Measurements from ENCODE around the gene GHRH. TPM values are rescaled to one million over a fixed set of nuclear protein-coding genes. Genes with fewer than 3 reads are reported as not detected.

GHRH gene
- total RNA-seq, 2 donors from 2014 or later, result not detected

DNA sequence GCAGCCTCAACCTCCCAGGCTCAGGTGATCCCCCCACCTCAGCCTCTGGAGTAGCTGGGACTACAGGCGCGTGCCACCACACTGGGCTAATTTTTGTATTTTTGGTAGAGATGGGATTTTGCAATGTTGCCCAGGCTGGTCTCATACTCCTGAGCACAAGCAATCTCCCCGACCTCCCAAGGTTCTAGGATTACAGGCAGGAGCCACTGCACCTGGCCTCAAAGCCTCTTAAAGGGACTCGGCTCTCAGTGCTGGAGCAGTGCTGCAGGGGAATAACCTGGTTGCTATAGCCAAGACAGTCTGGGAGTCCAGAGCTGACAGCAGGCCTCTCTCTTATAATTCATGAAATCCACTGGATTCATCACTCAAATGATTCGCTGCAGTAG lies 17.0 kb downstream of the GHRH start:
- Mint-ChIP-seq H3K4me1 (ENCODE audit: low read depth in 2 of 2) (no peaks in the 10 kb centered on the region), H3K27me3 (no peaks in the 10 kb centered on the region), H3K9me3 (no peaks in the 10 kb centered on the region), H3K4me3 (no peak overlapping the region), H3K36me3 (peaks cover 11% of the 10 kb centered on the region), H3K27ac (no peak overlapping the region)
- peak in 1 of 2 donors; percentile 48 for ATAC-seq
- no peak for DNase-seq (ENCODE audit: low spot score)

DNA sequence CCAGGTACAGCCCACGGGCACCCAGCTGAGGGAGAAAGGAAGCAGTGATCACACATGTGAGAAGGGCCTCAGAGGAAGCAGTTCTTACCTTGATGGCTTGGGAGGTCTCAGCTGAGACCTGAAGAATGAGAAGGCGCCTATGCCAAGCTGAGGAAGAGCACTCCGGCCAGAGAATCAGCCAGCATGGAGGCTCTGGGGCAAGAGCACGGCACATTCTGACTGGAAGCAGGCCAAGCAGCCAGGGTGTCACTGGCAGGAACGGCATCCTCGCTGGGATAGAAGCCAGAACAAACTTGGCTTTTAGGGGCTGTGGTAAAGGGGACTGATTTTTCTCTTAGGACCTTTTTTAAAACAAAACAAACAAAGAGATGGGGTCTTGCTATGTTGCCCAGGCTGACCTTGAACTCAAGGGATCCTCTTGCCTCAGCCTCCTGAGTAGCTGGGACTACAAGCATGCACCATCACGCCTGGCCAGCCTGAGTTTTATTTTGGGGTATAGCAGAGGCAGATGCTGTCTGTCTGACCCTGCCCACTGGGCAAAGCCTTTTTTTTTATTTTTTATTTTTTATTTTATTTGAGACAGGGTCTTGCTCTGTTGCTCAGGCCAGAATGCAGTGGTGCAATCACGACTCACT lies 17.6 kb downstream of the GHRH start:
- Mint-ChIP-seq H3K4me3 (no peak overlapping the region), H3K4me1 (ENCODE audit: low read depth in 2 of 2) (no peaks in the 10 kb centered on the region), H3K36me3 (peaks cover 11% of the 10 kb centered on the region), H3K27ac (no peak overlapping the region), H3K9me3 (no peaks in the 10 kb centered on the region), H3K27me3 (no peaks in the 10 kb centered on the region)
- ATAC-seq (no peak), DNase-seq (ENCODE audit: low spot score) (no peak)

DNA sequence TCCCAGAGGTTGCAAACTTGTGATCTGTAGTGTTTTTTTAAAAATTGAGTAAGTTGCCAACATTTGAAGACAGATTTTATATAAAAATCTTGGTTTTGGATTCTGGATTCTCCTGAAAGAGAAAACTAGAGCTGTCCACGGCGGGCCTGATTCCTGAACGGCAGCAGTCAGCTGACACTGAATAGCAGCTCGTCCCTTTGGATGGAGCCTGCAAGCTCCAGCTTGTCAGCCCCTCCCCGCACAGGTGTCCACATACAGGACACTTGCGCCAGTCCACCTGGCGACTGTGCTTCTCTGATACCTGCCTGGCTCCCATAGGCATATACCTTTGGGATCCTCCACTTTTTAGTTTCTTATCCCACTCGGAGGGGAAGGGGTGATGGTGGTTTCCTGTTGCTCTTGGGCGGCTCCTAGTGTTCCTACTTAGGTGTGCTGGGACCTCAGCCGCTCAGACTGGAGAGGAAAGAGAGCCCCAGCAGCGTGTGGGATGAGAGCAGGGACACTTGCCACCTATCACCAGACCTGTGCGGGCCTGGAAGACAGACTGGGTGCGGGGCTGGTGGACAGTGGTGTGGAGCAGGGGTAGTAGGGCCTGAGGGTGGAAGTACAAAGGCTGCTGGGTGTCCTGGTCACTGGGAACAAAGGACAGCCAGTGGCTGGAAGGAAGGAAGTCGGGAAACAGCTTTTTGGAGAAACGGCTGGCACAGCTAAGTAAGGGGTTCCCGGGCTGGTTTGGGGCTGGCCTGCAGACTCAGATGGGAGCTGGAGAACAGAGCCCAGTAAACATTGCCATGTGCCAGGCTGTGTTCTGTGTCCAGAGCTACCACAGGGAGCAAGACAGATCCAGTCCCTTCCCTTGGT lies 18.3 kb downstream of the GHRH start:
- ATAC-seq (no peak), DNase-seq (ENCODE audit: low spot score) (no peak)
- H3K4me3 Mint-ChIP-seq, result no peak overlapping the region
- no peaks in the 10 kb centered on the region for H3K9me3 Mint-ChIP-seq
- H3K4me1 Mint-ChIP-seq (ENCODE audit: low read depth in 2 of 2), result no peaks in the 10 kb centered on the region
- H3K27me3 Mint-ChIP-seq, result no peaks in the 10 kb centered on the region
- peaks cover 17% of the 10 kb centered on the region for H3K36me3 Mint-ChIP-seq
- no peak overlapping the region for H3K27ac Mint-ChIP-seq

DNA sequence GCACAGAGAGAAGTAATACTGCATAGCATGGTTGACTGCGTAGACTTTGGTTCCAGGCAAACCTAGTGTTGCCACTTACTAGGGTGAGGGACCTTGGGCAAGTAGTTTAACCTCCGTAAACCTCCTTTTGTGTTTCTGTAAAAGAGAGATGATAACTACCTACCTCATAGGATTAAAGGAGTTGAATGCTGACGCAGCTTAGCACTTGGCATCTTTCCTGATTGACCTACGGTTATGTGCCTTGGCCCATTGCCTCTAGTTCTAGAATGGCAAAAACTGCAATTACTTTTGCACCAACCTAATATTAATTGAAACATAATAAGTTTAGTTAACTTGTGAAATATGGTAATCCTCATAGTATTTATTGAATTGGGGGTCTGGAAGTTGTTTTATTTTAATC lies 19.1 kb downstream of the GHRH start:
- Mint-ChIP-seq H3K9me3 (no peaks in the 10 kb centered on the region), H3K4me3 (no peak overlapping the region), H3K36me3 (peaks cover 17% of the 10 kb centered on the region), H3K27me3 (no peaks in the 10 kb centered on the region), H3K27ac (no peak overlapping the region), H3K4me1 (ENCODE audit: low read depth in 2 of 2) (no peaks in the 10 kb centered on the region)
- DNase-seq (ENCODE audit: low spot score) (no peak), ATAC-seq (no peak)

DNA sequence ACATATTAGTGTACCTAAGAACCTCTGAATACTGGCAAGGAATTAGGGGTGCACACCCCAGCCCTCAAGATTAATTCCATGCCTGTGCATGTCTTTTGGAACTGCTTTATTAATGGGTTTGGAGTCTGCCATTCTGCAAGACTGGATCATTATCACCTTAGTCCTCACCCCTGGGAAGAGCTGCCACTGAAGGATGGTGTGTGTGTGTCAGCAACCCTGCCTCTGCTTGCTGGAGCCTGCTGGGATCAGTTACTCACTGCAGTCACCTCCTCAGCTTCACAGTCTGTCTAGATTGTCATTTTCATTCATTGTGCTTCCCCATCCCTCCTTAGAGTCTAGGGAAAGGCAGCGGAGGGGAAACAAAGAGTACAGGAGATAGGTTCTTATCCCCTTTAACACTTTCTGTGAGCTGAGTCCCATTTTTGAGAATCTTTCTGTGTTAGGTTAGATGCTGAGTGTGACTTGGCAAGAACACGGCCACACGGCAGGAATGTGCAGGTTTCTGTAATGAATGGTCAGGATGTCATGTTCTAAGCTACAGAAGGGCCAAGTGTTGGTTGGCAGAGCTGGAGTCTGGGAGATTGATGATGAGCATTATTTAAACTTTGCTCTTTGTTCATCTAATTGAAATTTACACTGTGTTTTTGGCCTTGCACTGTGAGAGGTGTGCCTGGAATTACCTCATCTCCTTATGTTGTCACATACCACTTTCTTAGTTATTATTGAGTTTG lies 21.1 kb downstream of the GHRH start:
- H3K36me3 Mint-ChIP-seq, result peaks cover 24% of the 10 kb centered on the region
- H3K4me3 Mint-ChIP-seq, result no peak overlapping the region
- no peak overlapping the region for H3K27ac Mint-ChIP-seq
- H3K27me3 Mint-ChIP-seq, result no peaks in the 10 kb centered on the region
- H3K4me1 Mint-ChIP-seq (ENCODE audit: low read depth in 2 of 2), result no peaks in the 10 kb centered on the region
- ATAC-seq (no peak), DNase-seq (ENCODE audit: low spot score) (no peak)
- no peaks in the 10 kb centered on the region for H3K9me3 Mint-ChIP-seq

DNA sequence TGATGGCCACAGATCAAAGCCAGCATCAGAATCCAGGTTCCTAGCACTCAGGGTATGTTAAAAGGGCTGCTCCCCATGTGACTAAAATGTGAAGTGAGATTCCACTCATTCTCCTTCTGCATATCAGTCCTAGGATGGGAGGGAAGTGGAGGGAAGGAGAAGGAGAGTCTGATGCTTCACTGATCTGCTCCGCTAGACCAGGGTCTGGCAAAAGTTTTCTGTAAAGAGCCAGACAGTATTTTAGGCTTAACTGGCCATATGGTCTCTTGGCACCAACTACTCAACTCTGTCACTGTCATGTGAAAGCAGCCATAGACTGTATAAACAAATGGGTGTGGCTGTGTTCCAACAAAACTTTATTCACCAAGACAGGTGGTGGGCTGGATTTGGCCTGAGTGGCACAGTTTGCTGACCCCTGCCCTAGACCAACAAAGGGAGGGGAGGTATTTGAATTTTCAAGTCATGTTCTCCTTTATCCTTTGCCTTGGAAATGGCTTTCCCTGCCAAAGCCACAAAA lies 22.6 kb downstream of the GHRH start:
- peaks cover 31% of the 10 kb centered on the region for H3K36me3 Mint-ChIP-seq
- no peaks in the 10 kb centered on the region for H3K9me3 Mint-ChIP-seq
- H3K4me1 Mint-ChIP-seq (ENCODE audit: low read depth in 2 of 2), result no peaks in the 10 kb centered on the region
- no peaks in the 10 kb centered on the region for H3K27me3 Mint-ChIP-seq
- H3K27ac Mint-ChIP-seq, result peak overlapping the region in 1 of 2 donors; percentile 47
- ATAC-seq, result no peak
- DNase-seq (ENCODE audit: low spot score), result no peak
- H3K4me3 Mint-ChIP-seq, result no peak overlapping the region

DNA sequence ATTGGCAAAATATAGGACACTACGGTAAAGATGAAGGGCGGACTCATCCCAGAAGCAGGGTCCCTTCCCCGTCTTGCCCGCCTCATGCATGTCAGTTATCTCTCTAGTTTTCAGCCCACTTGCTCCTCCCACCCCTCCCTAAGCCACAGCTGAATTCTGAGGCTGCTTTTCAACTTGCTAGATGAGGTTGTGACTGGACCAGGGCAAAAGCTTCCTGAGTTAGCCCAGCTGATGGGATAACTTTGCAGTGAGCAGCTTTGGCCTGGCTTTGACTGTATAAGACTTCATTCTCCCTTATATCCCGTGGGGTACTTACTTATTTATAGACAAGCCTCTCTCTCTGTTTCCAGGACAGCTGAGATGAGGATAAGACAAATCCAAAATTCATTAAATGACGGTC lies 23.2 kb downstream of the GHRH start:
- ATAC-seq (no peak), DNase-seq (ENCODE audit: low spot score) (no peak)
- peaks cover 32% of the 10 kb centered on the region for H3K36me3 Mint-ChIP-seq
- H3K27me3 Mint-ChIP-seq, result no peaks in the 10 kb centered on the region
- no peaks in the 10 kb centered on the region for H3K4me1 Mint-ChIP-seq (ENCODE audit: low read depth in 2 of 2)
- no peak overlapping the region for H3K4me3 Mint-ChIP-seq
- no peaks in the 10 kb centered on the region for H3K9me3 Mint-ChIP-seq
- peak overlapping the region in 1 of 2 donors; percentile 47 for H3K27ac Mint-ChIP-seq

DNA sequence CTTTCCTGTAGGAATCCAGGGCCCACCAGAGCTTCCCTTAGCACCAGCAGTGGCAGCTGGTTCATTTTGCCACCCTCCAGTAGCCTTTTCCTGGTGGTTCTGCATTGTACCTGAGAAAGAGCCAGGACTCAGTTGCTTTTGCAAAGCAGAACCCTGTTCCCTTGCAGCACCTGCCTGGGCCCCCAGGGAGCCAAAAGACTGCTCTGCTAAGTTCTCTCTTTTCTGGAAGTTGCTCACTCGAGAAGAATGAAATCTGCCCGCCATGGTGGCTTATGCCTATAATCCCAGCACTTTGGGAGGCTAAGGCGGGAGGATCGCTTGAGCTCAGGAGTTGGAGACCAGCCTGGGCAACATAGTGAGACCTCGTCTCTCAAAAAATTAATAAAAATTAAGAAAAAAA lies 24.0 kb downstream of the GHRH start:
- no peak overlapping the region for H3K4me3 Mint-ChIP-seq
- no peaks in the 10 kb centered on the region for H3K27me3 Mint-ChIP-seq
- DNase-seq (ENCODE audit: low spot score) (no peak), ATAC-seq (no peak)
- H3K4me1 Mint-ChIP-seq (ENCODE audit: low read depth in 2 of 2), result no peaks in the 10 kb centered on the region
- no peak overlapping the region for H3K27ac Mint-ChIP-seq
- H3K9me3 Mint-ChIP-seq, result no peaks in the 10 kb centered on the region
- peaks cover 34% of the 10 kb centered on the region for H3K36me3 Mint-ChIP-seq

DNA sequence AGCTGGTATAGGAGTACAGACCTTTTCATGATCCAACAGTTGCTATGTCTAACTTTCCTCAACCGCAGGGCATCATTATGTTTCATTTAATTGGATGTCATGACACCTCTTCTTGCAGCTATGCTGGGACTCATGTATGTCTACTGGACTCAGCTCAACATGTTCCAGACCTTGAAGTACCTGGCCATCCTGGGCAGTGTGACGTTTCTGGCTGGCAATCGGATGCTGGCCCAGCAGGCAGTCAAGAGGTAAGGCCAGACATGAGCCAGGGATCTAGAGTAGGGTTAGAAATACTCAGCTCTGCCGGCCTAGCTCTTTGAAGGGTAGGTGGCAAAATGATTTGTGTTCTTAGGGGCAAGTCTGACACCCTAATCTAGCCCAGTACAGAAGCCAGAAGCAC lies 25.2 kb downstream of the GHRH start:
- no peaks in the 10 kb centered on the region for H3K27me3 Mint-ChIP-seq
- DNase-seq (ENCODE audit: low spot score) (no peak), ATAC-seq (no peak)
- no peaks in the 10 kb centered on the region for H3K4me1 Mint-ChIP-seq (ENCODE audit: low read depth in 2 of 2)
- peaks cover 40% of the 10 kb centered on the region for H3K36me3 Mint-ChIP-seq
- H3K27ac Mint-ChIP-seq, result no peak overlapping the region
- no peak overlapping the region for H3K4me3 Mint-ChIP-seq
- no peaks in the 10 kb centered on the region for H3K9me3 Mint-ChIP-seq

DNA sequence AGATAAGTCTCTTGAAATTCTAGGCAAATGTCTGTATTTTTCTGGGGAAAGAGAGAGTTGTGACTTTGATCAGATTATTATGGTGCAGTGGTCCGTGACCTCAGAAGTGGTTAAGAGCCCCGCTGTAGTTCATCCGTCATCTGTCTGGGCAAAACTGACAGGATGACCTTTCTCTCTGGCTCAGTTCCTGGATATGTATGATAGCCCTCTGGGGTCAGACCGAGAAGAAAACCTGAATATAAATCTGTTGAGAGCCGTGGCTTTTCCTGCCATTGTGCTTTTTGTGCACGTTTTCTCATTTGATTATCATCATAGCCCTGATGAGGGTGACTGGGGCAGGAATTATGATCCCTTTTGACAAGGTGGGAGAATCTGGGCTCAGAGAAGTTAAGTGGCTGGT lies 26.5 kb downstream of the GHRH start:
- Mint-ChIP-seq H3K4me1 (ENCODE audit: low read depth in 2 of 2) (no peaks in the 10 kb centered on the region), H3K4me3 (no peak overlapping the region), H3K36me3 (peaks cover 40% of the 10 kb centered on the region)

DNA sequence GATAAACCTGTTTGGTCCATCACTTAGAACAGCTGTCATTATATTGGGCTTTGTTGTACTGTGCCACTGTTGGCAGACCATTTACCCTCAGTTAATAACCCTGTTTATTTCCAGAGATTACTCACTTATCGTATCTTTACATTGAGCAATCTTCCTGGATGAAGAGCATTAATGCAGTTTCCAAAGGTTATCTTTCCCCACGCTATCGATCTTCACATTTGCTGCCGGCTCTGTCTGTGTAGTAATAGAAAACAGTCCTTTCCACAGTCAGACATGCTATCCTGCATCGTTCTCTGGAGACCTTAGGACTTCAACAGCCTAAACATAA lies 27.4 kb downstream of the GHRH start:
- no peak overlapping the region for H3K27ac Mint-ChIP-seq
- no peak overlapping the region for H3K4me3 Mint-ChIP-seq
- no peaks in the 10 kb centered on the region for H3K4me1 Mint-ChIP-seq (ENCODE audit: low read depth in 2 of 2)
- ATAC-seq (no peak), DNase-seq (ENCODE audit: low spot score) (no peak)
- no peaks in the 10 kb centered on the region for H3K9me3 Mint-ChIP-seq
- peaks cover 46% of the 10 kb centered on the region for H3K36me3 Mint-ChIP-seq
- no peaks in the 10 kb centered on the region for H3K27me3 Mint-ChIP-seq

More for the DNA sequence above, 26.5 kb downstream of the GHRH start:
- DNase-seq (ENCODE audit: low spot score) (no peak), ATAC-seq (no peak)
- no peaks in the 10 kb centered on the region for H3K27me3 Mint-ChIP-seq
- H3K27ac Mint-ChIP-seq, result no peak overlapping the region
- no peaks in the 10 kb centered on the region for H3K9me3 Mint-ChIP-seq

DNA sequence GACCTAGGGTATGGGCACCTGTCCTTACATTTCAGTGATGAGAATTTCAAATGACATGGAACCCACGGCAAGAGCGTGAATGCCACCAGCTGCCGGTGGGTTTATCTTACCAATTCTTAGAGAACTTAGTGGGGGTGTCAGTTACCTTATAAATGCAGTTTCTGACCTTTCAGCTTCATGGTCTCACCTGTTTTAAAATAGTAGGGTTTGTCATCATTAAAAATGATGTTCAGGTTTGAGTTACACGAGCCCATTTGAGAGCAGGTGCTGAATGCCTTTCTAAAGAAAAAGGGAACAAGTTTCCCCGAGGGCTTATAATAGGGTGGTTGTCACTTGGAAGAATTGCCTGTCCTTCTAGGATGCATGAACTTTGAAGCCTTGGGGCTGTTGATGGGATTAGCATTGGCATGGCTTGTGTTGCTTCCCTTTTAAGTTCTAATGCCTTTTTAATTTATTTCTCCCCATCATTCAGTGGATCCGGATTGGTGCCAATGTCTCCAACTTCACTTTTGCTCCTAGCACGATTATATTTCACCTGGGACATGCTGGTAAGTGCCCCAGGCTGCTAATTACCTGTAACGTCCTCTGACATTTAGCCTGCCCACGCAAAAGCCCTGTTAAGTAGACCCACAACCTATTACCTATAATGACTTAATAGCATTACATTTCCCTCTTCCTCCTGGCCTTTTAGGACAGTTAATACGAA lies 27.9 kb downstream of the GHRH start:
- Mint-ChIP-seq H3K9me3 (no peaks in the 10 kb centered on the region), H3K27me3 (no peaks in the 10 kb centered on the region), H3K36me3 (peaks cover 49% of the 10 kb centered on the region), H3K4me3 (no peak overlapping the region), H3K4me1 (ENCODE audit: low read depth in 2 of 2) (no peaks in the 10 kb centered on the region), H3K27ac (no peak overlapping the region)
- ATAC-seq, result no peak
- no peak for DNase-seq (ENCODE audit: low spot score)

DNA sequence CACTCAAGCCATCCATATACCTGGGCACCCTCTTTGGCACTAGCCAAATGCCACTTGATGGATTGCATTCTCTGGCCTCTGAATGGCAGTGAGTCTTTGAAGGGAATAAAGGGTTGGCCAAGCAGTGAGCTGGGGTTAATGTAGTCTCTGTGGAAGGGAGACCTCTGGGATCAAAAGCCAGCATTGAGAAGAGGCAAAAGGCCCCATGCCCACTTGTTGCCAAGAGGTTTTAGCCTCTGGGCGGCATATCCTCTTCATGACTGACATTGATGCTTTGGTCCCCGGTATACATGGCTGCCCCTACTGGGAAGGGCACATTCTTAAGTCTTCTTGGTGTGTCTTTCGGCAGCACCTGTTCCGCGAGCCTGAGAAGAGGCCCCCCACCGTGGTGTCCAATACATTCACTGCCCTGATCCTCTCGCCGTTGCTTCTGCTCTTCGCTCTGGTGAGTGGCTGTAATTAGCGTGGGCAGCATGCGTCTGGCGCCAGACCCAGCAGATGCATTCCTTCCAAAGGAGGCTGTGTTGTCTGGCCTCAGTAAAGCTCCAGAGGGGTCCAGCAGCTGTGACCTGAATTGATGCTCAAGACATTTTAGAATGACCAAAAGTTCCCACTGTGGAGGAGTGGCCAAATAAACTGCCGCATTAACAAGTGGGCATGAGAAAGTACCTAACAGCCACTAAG lies 29.5 kb downstream of the GHRH start:
- H3K36me3 Mint-ChIP-seq, result peaks cover 57% of the 10 kb centered on the region
- DNase-seq (ENCODE audit: low spot score), result no peak
- H3K9me3 Mint-ChIP-seq, result no peaks in the 10 kb centered on the region
- no peak overlapping the region for H3K4me3 Mint-ChIP-seq
- H3K27ac Mint-ChIP-seq, result peak overlapping the region in 1 of 2 donors; percentile 61
- no peak for ATAC-seq
- H3K27me3 Mint-ChIP-seq, result no peaks in the 10 kb centered on the region
- no peaks in the 10 kb centered on the region for H3K4me1 Mint-ChIP-seq (ENCODE audit: low read depth in 2 of 2)

All from natural killer cell treated with Interleukin-12 subunit alpha and Interleukin-12 subunit beta and Interleukin-15 and Interleukin-18, amount 100 ng/mL, for 72 hours (primary cell).